Esophagus squamous epithelium (tissue), 4 donors: ENCODE data around the gene OR6N2.

Source experiments
- CTCF ChIP-seq, 6 experiments: fragments of 450-650 bp in 4 of 6; fragments of 200-600 bp in 2 of 6; sonication (generic) in 2 of 6; IDR thresholded peaks; one replicate each; pipeline ENCODE4 v1.5.1; 2016 to 2019; ENCODE audit warnings: antibody characterized with exemption in 6 of 6, mild to moderate bottlenecking in 4 of 6, moderate library complexity in 4 of 6
- POLR2A ChIP-seq, 4 donors: fragments of 450-650 bp; IDR thresholded peaks; one replicate each; pipeline ENCODE4 v1.6.1; 2017; ENCODE audit warnings: antibody characterized with exemption in 4 of 4, mild to moderate bottlenecking in 4 of 4, moderate library complexity in 3 of 4

- TF ChIP-seq CTCF (IDR thresholded peaks at IDR 0.05) (no peak), POLR2A (IDR thresholded peaks at IDR 0.05) (no peak)
Measured at GRCh38 chr1:158735848-158736247, 45.2 kb downstream of the OR6N2 start.
